Measurements from ENCODE around the gene LEKR1. TPM values are rescaled to one million over a fixed set of nuclear protein-coding genes. Genes with fewer than 3 reads are reported as not detected.
A peak's percentile ranks its signal among the peaks of the same experiment; 100 is the strongest.

Gene LEKR1
- total and polyA plus RNA-seq, 9 of the 15 experiments (the other 6 are each of a cell fraction or from before 2014, with no cell fraction given): 0.76 to 1.8 (median 1.2) TPM

DNA sequence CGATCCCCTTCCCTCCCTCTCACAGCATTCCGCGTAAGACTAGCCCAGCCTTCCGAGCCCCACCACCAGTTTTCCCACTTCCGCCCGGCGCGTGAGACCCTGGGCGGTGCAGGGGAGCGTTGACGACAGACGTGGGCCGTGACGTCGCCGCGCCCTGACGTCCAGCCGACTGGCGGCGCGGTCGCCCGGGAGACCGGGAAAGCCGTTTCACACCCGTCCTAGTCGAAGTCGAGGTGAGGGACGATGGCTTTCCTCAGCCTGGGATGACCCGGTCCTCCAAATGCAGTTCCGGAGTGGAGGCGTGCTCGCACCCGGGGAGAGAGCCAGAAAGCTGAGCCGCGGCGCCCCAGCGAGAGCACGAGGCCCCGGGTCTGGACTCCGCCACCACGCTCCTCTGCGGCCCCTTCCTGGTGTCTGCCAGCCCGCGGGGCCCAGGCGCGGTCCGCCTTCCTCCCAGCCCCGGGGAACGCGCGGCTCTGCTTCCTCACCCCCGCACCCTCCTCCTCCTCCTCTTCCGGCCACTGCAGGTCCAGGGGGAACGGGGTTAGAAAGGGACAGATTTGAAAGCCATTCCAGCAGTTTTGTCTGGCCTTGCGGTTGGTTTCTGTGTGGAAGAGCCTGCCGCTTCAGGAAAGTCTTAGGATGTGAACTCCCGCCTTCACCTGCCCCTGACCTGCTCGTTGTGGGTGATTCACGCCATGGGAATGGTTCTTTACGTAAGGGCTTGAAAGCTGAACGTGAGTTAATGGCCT, at the start of gene LEKR1 (continued):
- TF ChIP-seq ZNF639 (CRISPR knock-in tag; conservative IDR thresholded peaks at IDR 0.05 in 1 of 2, IDR thresholded peaks at IDR 0.05 in 1 of 2) (peak in 1 of 2 experiments; percentile 46; a peak in 1 of 4 replicates), HDAC8 (tag; IDR thresholded peaks at IDR 0.05) (0 out of 2 replicates have a peak, but pooled peaks have one; percentile 22), GTF2F1 (IDR thresholded peaks at IDR 0.05; ENCODE audit: low read depth, low read length) (peak; percentile 64; the same call in 1 of the 2 replicates), SP1 (CRISPR knock-in tag; IDR thresholded peaks at IDR 0.05) (peak; percentile 76), SIX5 (IDR thresholded peaks at IDR 0.05; ENCODE audit: borderline replicate concordance in 1 of 2, insufficient read depth in 1 of 2, low read depth in 1 of 2, low read length in 2 of 2) (no peak), ZNF282 (CRISPR knock-in tag; IDR thresholded peaks at IDR 0.05) (no peak), ZNF766 (CRISPR knock-in tag; conservative IDR thresholded peaks at IDR 0.05) (peak; percentile 56; the same call in 1 of the 2 replicates), GATAD2A (IDR thresholded peaks at IDR 0.05) (peak; percentile 54), ARNT (IDR thresholded peaks at IDR 0.05) (peak in 1 of 2 experiments; percentile 42; a peak in 1 of 4 replicates), POLR2AphosphoS5 (IDR thresholded peaks at IDR 0.05; ENCODE audit: control insufficient read depth, insufficient read depth, low read depth, low read length) (peak; percentile 65), JUND (IDR thresholded peaks at IDR 0.05; ENCODE audit: borderline replicate concordance, low read depth, low read length) (peak; percentile 64), JUND (tag; IDR thresholded peaks at IDR 0.05; ENCODE audit: borderline replicate concordance, low read depth, low read length) (peak; percentile 25; the same call in 1 of the 3 replicates), ETV1 (tag; conservative IDR thresholded peaks at IDR 0.05; ENCODE audit: low read depth) (peak; percentile 81), RBM22 (IDR thresholded peaks at IDR 0.05; ENCODE audit: low read depth, low read length, poor library complexity, severe bottlenecking) (peak; percentile 93)
- TF ChIP-seq, protein P1, sequence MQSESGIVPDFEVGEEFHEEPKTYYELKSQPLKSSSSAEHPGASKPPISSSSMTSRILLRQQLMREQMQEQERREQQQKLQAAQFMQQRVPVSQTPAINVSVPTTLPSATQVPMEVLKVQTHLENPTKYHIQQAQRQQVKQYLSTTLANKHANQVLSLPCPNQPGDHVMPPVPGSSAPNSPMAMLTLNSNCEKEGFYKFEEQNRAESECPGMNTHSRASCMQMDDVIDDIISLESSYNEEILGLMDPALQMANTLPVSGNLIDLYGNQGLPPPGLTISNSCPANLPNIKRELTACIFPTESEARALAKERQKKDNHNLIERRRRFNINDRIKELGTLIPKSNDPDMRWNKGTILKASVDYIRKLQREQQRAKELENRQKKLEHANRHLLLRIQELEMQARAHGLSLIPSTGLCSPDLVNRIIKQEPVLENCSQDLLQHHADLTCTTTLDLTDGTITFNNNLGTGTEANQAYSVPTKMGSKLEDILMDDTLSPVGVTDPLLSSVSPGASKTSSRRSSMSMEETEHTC (IDR thresholded peaks at IDR 0.05): 0 out of 2 replicates have a peak, but pooled peaks have one; percentile 27
- TF ChIP-seq, protein P2, sequence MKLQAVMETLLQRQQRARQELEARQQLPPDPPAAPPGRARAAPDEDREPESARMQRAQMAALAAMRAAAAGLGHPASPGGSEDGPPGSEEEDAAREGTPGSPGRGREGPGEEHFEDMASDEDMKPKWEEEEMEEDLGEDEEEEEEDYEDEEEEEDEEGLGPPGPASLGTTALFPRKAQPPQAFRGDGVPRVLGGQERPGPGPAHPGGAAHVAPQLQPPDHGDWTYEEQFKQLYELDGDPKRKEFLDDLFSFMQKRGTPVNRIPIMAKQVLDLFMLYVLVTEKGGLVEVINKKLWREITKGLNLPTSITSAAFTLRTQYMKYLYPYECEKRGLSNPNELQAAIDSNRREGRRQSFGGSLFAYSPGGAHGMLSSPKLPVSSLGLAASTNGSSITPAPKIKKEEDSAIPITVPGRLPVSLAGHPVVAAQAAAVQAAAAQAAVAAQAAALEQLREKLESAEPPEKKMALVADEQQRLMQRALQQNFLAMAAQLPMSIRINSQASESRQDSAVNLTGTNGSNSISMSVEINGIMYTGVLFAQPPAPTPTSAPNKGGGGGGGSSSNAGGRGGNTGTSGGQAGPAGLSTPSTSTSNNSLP (IDR thresholded peaks at IDR 0.05; ENCODE audit: borderline replicate concordance, low read depth, low read length): no peak

Measured in K562 (cell line).